Kidney capillary endothelial cell (primary cell): Measurements from ENCODE around the gene ARID3A.
"Not testable (repeated sequence)": the region's sequence is repeated elsewhere in the genome, so short reads cannot be mapped to it uniquely, and the experiment has no call there.

Experiments used
- DNase-seq: peaks from one replicate; pipeline ENCODE4 v3.0.0-alpha.2; 2018; ENCODE audit warnings: low spot score

The ARID3A gene, protein sequence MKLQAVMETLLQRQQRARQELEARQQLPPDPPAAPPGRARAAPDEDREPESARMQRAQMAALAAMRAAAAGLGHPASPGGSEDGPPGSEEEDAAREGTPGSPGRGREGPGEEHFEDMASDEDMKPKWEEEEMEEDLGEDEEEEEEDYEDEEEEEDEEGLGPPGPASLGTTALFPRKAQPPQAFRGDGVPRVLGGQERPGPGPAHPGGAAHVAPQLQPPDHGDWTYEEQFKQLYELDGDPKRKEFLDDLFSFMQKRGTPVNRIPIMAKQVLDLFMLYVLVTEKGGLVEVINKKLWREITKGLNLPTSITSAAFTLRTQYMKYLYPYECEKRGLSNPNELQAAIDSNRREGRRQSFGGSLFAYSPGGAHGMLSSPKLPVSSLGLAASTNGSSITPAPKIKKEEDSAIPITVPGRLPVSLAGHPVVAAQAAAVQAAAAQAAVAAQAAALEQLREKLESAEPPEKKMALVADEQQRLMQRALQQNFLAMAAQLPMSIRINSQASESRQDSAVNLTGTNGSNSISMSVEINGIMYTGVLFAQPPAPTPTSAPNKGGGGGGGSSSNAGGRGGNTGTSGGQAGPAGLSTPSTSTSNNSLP

DNA sequence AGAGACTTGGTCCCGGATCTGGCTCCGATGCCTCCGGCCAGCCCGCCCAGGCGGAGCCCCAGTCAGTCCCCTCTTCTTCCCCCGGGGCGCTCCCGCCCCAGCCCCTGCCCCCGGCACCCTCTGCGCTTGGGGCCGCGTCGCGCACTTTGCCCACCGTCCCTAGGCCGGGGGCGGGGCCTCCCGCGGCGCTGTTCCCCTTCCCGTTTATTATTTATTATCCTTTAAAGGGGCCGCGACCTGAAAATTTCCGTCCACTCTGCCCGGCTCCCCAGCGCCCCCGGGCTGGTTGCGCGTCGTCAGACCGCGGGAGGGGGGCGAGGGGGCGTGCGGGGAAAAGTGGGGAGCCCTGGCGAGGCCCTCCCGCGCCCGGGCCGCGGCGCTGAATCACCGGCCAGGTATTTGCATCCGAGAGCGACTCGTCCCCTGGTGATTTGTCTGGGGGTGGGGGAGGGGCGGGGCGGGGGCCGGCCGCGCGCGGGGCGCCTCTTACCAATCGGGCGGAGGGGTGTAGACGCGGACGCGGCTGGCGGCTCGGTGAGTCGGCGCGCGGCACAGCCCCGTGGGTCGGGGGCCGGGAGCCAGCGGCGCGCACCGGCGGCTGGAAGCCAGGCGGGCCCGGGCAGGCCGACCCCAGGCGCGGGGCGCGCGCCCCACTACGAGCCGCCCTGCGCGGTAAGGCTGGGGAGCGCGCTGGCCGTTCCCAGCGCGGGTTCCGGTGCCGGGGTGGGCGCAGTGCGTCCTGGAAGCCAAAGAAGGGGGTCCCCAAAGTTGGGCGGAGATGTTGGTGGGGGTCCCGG lies at the start of gene ARID3A:
Gene ARID3A, plus strand, starts transcription at position 510 of the 797 bp plus-strand sequence. CDS start 3,494 bp downstream, outside the sequence.
- peak; percentile 83 for DNase-seq

DNA sequence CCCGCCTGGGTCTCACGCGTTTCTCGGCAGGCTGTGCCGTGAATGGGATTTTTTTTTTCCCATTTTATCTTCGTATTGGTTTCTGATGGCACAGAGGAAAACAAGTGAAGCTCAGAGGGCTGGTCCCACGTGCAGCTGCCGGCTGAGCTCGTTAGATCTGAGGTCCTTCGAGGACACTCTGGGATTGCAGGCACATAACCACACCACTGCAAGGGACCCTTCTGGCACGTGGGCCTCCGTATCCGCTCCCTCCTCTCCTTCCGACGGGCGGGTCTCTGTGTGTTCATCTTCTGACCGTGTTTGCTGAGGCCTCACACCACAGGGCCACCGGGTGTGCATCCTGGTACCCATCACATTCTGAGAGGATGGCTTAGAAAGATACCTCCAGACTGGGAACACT lies 49.7 kb upstream of the ARID3A start:
- no peak for DNase-seq

DNA sequence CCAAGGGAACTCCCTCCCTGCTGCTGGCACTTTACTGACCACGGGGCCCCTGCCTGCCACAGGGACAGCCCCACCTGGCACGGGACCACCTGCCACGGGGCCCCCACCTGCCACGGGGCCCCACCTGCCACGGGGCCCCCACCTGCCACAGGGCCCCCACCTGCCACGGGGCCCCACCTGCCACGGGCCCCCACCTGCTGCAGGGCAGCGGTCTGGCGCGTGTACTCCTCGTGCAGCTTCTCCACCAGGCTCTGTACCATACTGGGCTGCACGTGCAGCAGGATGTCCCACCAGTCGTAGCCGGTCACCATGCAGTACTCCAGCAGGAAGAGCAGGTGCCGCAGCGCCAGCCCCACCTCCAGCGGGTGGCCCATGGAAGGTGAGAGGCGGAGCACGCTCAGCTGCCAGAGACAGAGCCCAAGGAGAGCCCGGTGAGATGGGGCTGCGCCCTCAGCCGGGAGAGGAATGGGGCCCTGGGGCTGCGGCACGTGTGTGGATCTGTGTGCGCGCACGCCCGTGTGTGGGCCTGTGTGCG lies 49.0 kb upstream of the ARID3A start:
- DNase-seq, result no peak

DNA sequence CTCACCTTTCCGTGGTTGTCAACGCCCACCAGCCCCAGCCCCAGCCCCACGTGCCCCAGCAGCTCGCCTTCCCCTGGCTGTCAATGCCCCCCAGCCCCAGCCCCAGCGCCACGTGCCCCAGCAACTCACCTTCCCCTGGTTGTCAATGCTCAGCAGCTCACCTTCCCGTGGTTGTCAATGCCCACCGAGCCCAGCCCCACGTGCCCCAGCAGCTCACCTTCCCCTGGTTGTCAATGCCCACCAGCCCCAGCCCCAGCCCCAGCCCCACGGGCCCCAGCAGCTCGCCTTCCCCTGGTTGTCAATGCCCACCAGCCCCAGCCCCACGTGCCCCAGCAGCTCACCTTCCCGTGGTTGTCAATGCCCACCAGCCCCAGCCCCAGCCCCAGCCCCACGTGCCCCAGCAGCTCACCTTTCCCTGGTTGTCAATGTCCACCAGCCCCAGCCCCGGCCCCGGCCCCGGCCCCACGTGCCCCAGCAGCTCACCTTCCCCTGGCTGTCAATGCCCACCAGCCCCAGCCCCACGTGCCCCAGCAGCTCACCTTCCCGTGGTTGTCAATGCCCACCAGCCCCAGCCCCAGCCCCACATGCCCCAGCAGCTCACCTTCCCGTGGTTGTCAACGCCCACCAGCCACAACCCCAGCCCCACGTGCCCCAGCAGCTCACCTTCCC lies 47.7 kb upstream of the ARID3A start:
- not testable (repeated sequence) for DNase-seq

DNA sequence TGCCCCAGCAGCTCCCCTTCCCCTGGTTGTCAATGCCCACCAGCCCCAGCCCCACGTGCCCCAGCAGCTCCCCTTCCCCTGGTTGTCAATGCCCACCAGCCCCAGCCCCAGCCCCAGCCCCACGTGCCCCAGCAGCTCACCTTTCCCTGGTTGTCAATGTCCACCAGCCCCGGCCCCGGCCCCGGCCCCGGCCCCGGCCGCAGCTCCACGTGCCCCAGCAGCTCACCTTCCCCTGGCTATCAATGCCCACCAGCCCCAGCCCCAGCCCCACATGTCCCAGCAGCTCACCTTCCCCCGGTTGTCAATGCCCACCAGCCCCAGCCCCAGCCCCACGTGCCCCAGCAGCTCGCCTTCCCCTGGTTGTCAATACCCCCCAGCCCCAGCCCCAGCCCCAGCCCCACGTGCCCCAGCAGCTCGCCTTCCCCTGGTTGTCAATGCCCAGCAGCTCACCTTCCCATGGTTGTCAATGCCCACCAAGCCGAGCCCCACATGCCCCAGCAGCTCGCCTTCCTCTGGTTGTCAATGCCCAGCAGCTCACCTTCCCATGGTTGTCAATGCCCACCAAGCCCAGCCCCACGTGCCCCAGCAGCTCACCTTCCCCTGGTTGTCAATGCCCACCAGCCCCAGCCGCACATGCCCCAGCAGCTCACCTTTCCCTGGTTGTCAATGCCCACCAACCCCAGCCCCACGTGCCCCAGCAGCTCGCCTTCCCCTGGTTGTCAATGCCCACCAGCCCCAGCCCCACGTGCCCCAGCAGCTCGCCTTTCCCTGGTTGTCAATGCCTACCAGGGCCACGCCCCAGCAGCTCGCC lies 46.9 kb upstream of the ARID3A start:
- not testable (repeated sequence) for DNase-seq

DNA sequence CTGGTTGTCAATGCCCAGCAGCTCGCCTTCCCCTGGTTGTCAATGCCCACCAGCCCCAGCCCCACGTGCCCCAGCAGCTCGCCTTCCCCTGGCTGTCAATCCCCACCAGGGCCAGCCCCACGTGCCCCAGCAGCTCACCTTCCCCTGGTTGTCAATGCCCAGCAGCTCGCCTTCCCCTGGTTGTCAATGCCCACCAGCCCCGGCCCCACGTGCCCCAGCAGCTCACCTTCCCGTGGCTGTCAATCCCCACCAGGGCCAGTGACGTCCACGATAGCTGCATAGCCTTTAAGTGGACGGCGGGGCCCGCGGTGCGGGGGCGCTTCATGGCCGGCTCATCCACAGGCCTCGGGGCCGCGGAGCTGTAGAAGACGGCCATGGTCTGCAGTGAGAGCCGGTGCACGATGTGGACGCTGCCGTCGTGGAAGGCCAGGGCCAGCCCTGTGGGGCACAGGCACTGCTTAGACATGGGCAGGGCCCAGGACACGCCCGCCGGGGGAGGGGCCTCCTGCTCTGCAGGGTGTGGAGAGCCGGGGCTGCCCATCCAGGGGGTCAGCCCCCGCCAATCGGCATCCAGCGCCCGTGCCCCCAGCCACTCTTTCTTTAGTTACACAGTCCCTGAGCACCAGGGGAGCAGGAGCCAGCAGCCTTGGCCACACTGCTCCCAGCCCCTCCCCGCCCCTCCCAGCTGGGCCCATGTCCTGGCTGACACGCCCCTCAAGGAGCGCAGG lies 46.0 kb upstream of the ARID3A start:
- no peak for DNase-seq

DNA sequence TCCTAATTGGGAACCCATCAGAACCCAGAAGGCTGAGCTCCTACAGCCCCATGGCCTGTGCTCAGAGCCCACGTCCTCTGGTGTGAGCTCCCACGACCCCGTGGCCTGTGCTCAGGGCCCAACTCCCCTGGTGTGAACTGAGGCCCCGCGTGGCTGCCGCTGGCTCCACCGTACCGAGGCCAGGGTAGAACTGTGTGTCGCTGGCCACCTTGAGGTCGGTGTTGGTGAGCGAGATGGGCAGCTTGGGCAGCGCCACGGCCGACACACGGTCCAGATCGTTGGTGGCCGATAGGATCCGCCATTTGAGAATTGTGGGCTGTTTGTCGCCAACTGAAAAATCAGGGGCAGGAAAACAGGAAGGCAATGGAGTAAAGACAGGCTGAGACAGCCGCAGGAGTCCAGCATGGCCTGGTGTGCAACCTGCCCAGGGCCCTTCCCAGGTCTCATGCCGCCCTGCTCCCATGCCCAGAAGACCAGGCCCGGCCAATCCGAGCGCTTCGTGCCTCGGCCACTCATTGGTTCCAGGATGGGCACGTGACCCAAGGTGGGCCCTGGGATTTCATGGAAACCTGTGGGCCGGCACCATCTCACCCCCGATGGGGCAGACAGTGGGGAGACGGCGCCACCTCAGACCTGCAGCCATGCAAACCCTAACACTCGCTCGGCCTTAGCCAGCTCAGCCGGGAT lies 44.3 kb upstream of the ARID3A start:
- DNase-seq, result no peak

DNA sequence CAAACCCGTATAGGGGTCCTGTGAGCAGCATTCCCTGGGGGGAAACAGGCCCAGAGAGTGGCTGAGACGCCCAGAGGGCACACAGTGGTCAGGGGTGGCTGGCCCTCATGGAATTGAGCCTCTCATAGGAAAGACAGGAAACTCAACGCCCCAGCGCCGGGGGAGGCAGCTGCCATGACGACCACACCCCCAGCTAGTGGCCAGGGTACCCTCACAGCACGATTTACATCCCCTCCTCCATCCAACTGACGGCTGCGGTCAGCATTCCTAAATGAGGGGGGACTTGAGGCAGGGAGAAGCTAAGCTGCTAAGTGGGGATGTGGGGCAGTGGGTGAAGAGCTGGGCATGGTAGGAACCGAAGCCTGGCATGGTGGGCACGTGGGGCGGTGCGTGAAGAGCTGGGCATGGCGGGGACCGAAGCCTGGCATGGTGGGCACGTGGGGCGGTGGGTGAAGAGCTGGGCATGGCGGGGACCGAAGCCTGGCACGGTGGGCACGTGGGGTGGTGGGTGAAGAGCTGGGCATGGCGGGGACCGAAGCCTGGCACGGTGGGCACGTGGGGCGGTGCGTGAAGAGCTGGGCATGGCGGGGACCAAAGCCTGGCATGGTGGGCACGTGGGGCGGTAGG lies 42.9 kb upstream of the ARID3A start:
- no peak for DNase-seq

DNA sequence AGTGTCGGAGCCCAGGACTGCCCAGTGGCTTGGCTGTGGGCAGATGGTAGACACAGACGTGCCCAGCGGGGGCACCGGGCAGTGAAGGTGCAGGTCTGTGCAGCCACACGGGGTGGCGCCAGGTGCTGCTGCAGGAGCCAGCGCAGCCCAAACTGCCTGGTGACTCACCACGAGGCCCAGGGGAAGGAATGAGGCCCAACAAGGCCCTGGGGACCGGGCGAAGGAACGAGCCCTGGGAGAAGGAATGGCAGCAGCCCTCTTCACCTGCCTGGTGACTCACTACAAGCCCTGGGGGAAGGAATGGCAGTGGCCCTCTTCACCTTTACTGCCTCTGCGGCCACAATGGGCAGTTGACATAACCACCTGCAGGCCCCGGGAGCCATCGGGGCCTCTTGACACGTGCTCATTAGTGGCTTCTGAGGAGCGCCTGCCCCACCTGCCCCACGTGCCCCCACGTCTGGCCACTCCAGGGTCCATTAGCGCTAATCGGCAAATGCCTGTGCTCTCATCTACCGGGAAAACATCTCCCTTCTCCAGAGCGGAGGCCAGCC lies 42.1 kb upstream of the ARID3A start:
- no peak for DNase-seq

DNA sequence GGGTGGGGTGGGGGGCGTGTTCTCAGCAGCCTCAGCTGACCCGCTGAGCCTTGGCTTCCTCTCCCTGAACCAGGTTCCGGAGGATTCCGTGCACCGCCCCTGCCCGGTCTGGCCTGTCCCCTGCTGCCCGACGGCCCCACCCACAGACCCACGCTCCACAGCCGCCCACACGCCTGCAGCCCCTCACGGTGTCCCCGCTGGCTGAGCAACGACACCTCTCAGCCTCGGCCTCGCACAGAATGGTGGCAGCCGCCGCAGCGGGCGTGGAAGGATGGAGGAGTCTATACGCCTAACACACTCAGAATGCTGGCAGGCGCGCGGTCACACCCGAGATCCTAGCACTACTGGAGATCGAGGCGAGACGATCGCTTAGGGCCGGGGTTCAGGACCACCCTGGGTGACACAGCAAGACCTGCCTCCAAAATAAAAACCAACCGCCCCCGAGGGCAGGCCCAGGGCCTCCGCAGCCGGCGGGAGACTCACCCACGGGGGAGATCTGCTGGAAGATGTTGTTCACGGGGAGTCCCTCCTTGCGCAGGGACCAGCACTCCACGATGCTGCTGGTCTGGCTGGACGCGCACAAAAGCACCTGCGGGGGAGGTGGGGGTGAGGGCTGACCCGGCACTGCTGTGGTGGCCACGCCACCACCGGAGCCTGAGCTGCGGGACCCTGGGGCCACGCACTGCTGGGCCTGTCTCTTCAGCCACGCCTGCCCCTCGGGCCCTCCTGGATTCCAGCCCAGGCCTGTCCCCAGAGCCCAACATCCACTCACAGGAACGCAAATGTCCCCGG lies 41.2 kb upstream of the ARID3A start:
- DNase-seq, result no peak

DNA sequence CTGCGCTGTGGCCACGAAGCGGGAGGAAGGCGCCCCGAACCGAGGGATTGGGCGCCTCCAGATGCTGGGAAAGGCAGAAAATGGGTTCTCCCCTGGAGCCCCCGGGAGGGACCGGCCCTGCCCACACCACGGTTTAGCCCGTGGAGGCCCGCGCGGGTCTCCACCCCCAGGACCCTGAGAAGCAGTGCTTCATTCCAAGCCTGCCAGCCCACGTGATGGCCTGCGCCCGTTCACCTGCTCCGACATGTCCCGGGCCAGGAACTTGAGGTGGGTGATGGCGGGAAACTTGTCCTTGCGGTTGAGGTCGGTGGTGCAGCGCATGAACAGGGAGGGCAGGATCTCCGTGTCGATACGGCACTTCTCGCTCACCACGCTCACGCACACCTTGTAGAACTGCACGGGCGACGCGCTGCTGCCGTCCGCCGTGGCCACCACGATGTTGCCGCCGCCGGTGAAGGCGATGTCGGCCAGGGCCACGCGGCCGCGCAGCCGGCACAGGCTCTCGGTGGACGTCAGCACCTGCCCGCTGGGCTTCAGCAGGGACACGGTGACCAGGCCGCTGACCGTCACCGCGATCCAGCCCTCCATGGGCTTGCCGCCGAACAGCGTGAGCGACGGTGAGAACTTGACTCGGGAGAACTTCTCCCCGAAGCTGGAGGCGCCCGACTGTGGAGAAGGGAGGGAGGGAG lies 40.2 kb upstream of the ARID3A start:
- no peak for DNase-seq

DNA sequence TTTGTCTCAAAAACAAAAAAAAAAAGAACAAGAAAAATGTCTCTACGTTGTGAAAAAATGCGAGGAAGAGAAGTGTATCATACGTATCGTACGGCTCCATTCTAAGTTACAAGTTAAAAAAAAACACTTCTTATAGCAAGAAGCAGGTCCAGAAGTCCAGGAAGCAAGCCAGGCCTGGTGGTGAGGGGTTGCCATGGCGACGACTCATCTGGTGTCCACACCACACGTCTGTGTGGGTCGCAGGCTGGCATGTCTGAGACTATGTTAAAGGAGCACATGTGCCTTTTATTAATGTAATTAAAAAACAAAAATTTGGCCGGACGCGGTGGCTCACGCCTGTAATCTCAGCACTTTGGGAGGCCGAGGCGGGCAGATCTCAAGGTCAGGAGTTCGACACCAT lies 38.8 kb upstream of the ARID3A start:
- DNase-seq, result no peak

DNA sequence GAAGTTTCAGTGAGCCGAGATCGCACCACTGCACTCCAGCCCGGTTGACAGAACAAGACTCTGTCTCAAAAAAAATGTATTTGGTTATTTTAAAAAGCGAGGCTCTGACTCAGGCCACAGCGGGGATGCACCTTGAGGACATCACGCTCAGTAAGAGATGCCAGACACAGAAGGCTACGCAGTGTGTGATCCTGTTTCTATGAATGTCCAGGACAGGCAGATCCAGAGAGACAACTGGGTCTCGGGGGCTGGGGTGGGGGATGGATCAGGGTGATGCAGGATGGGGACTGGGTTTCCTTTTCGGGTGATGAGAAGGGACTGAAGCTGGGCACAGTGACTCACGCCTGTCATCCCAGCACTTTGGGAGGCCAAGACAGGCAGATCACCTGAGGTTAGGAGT lies 38.2 kb upstream of the ARID3A start:
- DNase-seq, result no peak

DNA sequence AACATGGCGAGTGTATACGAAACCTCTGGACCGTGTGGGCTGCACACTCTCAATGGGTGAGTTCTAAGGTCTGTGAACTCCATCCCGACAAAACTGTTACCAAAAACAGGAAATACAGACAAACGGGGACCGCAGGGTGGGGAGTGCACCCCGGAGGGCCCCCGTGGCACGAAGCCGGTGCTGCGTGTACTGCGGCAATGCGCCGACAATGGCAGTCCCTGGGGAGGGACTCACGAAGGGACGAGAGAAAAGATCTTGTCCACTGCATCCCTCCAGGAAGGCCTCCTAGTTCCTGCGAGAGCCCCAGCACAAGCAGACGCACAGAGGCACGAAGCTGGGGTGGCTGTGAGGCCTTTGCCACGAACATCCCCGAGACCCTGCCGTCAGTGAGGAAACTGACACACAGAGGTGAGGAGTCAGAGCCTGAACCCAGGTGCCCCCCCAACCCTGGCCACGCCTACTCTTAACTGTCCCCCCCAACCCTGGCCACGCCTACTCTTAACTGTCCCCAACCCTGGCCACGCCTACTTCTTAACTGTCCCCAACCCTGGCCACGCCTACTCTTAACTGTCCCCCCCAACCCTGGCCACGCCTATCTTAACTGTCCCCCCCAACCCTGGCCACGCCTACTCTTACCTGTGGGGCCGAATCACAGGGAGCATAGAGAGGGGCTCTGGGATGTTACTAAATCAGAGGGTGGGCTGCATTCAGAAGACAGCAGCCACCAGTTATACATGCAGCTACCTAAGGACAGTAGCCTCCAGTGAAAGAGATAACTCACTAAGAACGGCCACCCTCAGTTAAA lies 37.1 kb upstream of the ARID3A start:
- no peak for DNase-seq

DNA sequence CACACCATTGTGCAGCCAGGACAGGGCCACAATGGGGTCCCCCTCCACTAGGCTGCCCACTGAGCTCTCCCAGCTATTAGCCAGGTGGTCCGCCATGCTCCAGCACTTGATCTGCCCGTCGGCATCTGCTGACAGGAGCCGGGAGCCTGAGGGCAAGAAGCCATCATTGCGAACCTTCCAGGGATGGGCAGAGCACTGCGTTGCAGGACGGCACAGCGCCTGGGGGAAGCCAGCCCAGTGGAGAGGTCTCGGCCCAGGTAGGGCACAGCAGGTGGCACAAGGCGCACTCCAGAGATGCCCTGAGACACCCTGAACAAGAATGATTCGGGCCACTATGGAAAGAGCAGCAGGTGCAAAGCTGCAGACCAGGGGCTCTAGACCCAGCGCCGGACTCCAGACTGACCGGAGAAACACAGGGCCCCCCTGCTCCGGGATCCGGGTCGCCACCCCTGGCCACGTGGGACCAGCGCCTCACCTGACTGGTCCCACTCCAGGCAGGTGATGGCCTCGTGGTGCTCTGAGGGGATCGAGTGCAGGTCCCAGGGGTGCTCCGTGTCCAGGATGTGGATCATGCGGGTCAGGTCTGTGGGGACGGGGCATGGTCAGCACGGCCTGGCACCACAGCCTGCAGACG lies 36.1 kb upstream of the ARID3A start:
- no peak for DNase-seq

DNA sequence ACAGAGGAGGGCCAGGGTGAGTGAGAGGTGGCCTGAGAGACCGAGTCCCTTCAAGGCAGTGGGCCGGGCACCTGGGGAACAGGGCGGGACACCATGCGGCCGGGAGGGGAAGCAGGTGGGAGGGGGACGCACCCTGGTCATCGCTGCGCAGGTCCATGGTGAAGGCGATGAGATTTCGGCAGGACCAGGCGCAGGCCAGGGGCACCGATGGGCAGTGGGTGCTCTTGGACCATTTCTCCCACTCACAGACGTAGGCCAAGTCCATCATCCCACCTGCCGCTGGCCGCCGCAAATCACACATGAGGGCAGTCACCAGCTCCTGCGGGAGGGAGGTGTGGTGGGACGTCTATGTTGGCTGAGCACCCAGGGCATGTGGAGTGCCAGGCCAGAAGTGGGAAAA lies 35.0 kb upstream of the ARID3A start:
- DNase-seq, result no peak
